Vagina (tissue), 2 donors: ENCODE measurements around the gene GCKR.

Experiments
- CTCF ChIP-seq, 3 experiments: fragments of 450-650 bp in 2 of 3; fragments of 200-600 bp in 1 of 3; sonication (generic) in 1 of 3; IDR thresholded peaks; one replicate each; pipeline ENCODE4 v1.5.1; 2017 to 2019; ENCODE audit warnings: antibody characterized with exemption in 3 of 3, mild to moderate bottlenecking in 2 of 3, moderate library complexity in 2 of 3
- POLR2AphosphoS5 ChIP-seq, 2 donors: sonication (generic); formaldehyde crosslinking; IDR thresholded peaks; one replicate each; pipeline ENCODE4 v1.9.0; 2017; ENCODE audit warnings: antibody characterized with exemption in 2 of 2, mild to moderate bottlenecking in 2 of 2, low read depth in 1 of 2; ENCODE audit not compliant: insufficient read depth in 1 of 2

DNA sequence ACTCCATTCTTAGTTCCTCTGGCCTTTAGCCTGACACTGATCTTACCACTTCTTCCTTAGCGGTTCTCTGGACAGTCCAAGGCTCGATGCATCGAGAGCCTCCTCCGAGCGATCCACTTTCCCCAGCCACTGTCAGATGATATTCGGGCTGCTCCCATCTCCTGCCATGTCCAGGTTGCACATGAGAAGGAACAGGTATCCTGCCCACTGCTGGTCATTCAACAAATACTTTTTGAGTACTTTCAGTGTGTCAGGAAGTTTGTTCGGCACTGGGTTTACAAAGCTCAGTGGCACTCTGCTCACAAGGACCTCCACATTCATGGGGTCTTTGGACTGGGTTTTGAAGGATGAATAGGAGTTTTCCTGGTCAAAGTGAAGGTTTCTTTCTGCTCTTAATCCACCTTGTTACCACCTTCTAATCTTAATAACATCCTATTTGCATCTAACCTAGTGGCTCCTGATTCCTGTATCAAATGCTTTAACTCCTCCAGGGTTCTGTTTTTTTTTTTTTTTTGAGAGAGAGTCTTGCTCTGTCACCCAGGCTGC is 25.8 kb downstream of the GCKR start:
- TF ChIP-seq CTCF (IDR thresholded peaks at IDR 0.05) (no peak), POLR2AphosphoS5 (IDR thresholded peaks at IDR 0.05; ENCODE audit: insufficient read depth in 1 of 2, low read depth in 1 of 2) (no peak)
